Measurements from ENCODE around the gene PTPRS.

The PTPRS gene

DNA sequence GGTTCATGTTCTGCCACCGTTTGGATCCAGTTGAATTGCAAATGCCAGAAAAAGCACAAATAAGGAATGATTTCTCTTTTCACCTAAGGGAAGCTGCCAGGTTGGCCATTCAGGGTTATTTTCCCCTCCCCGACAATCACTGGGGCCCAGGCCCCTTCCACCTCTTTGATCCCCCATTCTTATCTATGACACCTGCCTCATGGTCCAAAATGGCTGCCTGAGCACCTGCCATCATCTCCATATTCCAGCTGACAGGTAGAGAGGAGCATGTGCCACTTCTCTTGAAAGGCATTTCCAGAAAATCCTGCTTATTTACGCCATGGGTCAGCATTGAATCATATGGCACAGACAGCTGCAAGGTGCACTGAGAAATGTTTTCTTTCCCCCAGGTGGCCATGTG is 15.7 kb downstream of the PTPRS start:
- Histone ChIP-seq H3K36me3 (ENCODE audit: control insufficient read depth in 1 of 2, insufficient read depth in 2 of 2, low read length in 2 of 2) (no peaks in the 10 kb centered on the region), H3K79me2 (ENCODE audit: control insufficient read depth, insufficient read depth, low read length, poor library complexity) (no peaks in the 10 kb centered on the region), H4K91ac (ENCODE audit: low read depth, low read length) (no peak overlapping the region), H3K79me1 (ENCODE audit: low read length) (no peaks in the 10 kb centered on the region), H3K4me3 (ENCODE audit: low read depth, low read length) (no peak overlapping the region), H2AFZ (ENCODE audit: insufficient read depth, low read length, poor library complexity) (no peak overlapping the region), H2BK120ac (ENCODE audit: insufficient read depth, low read length, poor library complexity) (no peak overlapping the region), H3K23ac (ENCODE audit: low read length) (no peak overlapping the region), H3K4ac (ENCODE audit: low read depth, low read length) (no peak overlapping the region), H4K8ac (ENCODE audit: low read depth, low read length) (no peak overlapping the region), H2BK5ac (ENCODE audit: low read depth, low read length, poor library complexity) (no peak overlapping the region), H3K14ac (ENCODE audit: low read length) (no peak overlapping the region), H3K4me2 (ENCODE audit: low read length) (no peak overlapping the region), H3K4me1 (ENCODE audit: control insufficient read depth in 1 of 2, insufficient read depth in 2 of 2, low read length in 2 of 2) (no peaks in the 10 kb centered on the region), H3K27me3 (ENCODE audit: insufficient read depth, low read length) (no peaks in the 10 kb centered on the region), H4K12ac (ENCODE audit: low read depth, low read length) (no peak overlapping the region), H3K27ac (ENCODE audit: low read depth, low read length) (no peak overlapping the region), H3K9me3 (ENCODE audit: insufficient read depth, low read depth, low read length) (peaks cover 5% of the 10 kb centered on the region), H3K18ac (ENCODE audit: low read length) (no peak overlapping the region), H3K9ac (ENCODE audit: low read length) (no peak overlapping the region), H2AK5ac (ENCODE audit: low read length) (no peak overlapping the region), H2BK12ac (ENCODE audit: low read length) (no peak overlapping the region)
- WGBS (ENCODE audit: extremely low coverage, insufficient coverage, insufficient read length) = no CpG with 5 or more reads among the region's 3 CpGs
- DNase-seq = no peak

GRCh38 chr19:5323475-5323811 is 17.2 kb downstream of the PTPRS start:
- no peaks in the 10 kb centered on the region for H3K79me2 ChIP-seq (ENCODE audit: control insufficient read depth, insufficient read depth, low read length, poor library complexity)
- H3K4ac ChIP-seq (ENCODE audit: low read depth, low read length) = no peak overlapping the region
- peaks cover 5% of the 10 kb centered on the region for H3K9me3 ChIP-seq (ENCODE audit: insufficient read depth, low read depth, low read length)
- no peak overlapping the region for H2BK5ac ChIP-seq (ENCODE audit: low read depth, low read length, poor library complexity)
- H2BK12ac ChIP-seq (ENCODE audit: low read length) = no peak overlapping the region
- H2BK120ac ChIP-seq (ENCODE audit: insufficient read depth, low read length, poor library complexity) = no peak overlapping the region
- H3K4me3 ChIP-seq (ENCODE audit: low read depth, low read length) = no peak overlapping the region
- H2AK5ac ChIP-seq (ENCODE audit: low read length) = no peak overlapping the region
- H3K23ac ChIP-seq (ENCODE audit: low read length) = no peak overlapping the region
- no peak overlapping the region for H4K8ac ChIP-seq (ENCODE audit: low read depth, low read length)
- no peak overlapping the region for H2AFZ ChIP-seq (ENCODE audit: insufficient read depth, low read length, poor library complexity)
- H4K12ac ChIP-seq (ENCODE audit: low read depth, low read length) = no peak overlapping the region
- H3K4me1 ChIP-seq (ENCODE audit: control insufficient read depth in 1 of 2, insufficient read depth in 2 of 2, low read length in 2 of 2) = no peaks in the 10 kb centered on the region
- no peaks in the 10 kb centered on the region for H3K79me1 ChIP-seq (ENCODE audit: low read length)
- no peak overlapping the region for H3K27ac ChIP-seq (ENCODE audit: low read depth, low read length)
- H3K36me3 ChIP-seq (ENCODE audit: control insufficient read depth in 1 of 2, insufficient read depth in 2 of 2, low read length in 2 of 2) = no peaks in the 10 kb centered on the region
- no peak for DNase-seq
- H4K91ac ChIP-seq (ENCODE audit: low read depth, low read length) = no peak overlapping the region
- H3K14ac ChIP-seq (ENCODE audit: low read length) = no peak overlapping the region
- H3K4me2 ChIP-seq (ENCODE audit: low read length) = no peak overlapping the region
- no CpG with 5 or more reads among the region's 7 CpGs for WGBS (ENCODE audit: extremely low coverage, insufficient coverage, insufficient read length)
- no peak overlapping the region for H3K18ac ChIP-seq (ENCODE audit: low read length)
- no peak overlapping the region for H3K9ac ChIP-seq (ENCODE audit: low read length)
- H3K27me3 ChIP-seq (ENCODE audit: insufficient read depth, low read length) = no peaks in the 10 kb centered on the region

DNA sequence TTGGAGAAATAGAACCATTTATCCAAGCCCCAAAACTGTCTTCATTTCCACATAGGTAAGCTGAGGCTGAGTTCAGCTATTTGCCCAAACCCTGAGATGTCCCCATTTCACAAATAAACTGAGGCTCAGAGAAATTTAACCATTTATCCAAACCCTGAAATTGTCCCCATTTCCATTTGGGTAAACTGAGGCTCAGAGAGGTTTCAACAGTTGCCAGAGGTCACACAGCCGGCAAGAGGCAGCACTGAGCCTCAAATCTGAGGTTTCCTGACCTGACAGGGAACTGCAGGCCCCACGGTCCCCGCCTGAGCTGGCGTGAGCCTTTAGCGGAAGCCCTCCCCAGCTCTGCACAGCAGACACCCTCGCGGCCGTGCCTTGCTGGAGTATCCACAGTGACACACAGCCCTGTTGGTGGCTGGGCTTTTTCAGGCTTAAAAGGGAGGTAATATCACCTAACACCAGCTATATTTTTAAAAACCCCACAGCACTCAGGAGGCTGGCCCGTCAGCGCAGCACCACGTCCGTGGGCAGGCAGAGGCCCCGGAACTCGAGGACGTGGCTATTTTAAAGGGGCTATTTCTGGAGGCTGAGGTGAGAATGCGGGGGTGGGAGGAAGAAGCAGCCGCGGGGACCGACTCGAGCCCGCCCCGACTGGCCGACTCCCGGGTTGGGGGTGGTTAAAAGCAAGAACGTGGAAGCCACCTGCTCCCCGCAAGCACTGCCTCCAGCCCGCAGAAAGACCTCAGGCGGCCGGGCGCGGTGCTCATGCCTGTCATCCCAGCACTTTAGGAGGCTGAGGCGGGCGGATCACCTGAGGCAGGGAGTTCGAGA is 18.5 kb downstream of the PTPRS start:
- Histone ChIP-seq H3K27me3 (ENCODE audit: insufficient read depth, low read length) (no peaks in the 10 kb centered on the region), H3K4me1 (ENCODE audit: control insufficient read depth in 1 of 2, insufficient read depth in 2 of 2, low read length in 2 of 2) (no peaks in the 10 kb centered on the region), H2AFZ (ENCODE audit: insufficient read depth, low read length, poor library complexity) (no peak overlapping the region), H4K12ac (ENCODE audit: low read depth, low read length) (no peak overlapping the region), H4K91ac (ENCODE audit: low read depth, low read length) (no peak overlapping the region), H4K8ac (ENCODE audit: low read depth, low read length) (no peak overlapping the region), H3K79me2 (ENCODE audit: control insufficient read depth, insufficient read depth, low read length, poor library complexity) (no peaks in the 10 kb centered on the region), H3K23ac (ENCODE audit: low read length) (no peak overlapping the region), H3K14ac (ENCODE audit: low read length) (no peak overlapping the region), H3K36me3 (ENCODE audit: control insufficient read depth in 1 of 2, insufficient read depth in 2 of 2, low read length in 2 of 2) (no peaks in the 10 kb centered on the region), H2AK5ac (ENCODE audit: low read length) (no peak overlapping the region), H3K18ac (ENCODE audit: low read length) (no peak overlapping the region), H3K4me3 (ENCODE audit: low read depth, low read length) (no peak overlapping the region), H2BK5ac (ENCODE audit: low read depth, low read length, poor library complexity) (no peak overlapping the region), H3K27ac (ENCODE audit: low read depth, low read length) (no peak overlapping the region), H3K4ac (ENCODE audit: low read depth, low read length) (no peak overlapping the region), H3K4me2 (ENCODE audit: low read length) (no peak overlapping the region), H2BK12ac (ENCODE audit: low read length) (no peak overlapping the region), H3K9me3 (ENCODE audit: insufficient read depth, low read depth, low read length) (peaks cover 5% of the 10 kb centered on the region), H3K79me1 (ENCODE audit: low read length) (no peaks in the 10 kb centered on the region), H2BK120ac (ENCODE audit: insufficient read depth, low read length, poor library complexity) (no peak overlapping the region), H3K9ac (ENCODE audit: low read length) (no peak overlapping the region)
- no CpG with 5 or more reads among the region's 34 CpGs for WGBS (ENCODE audit: extremely low coverage, insufficient coverage, insufficient read length)
- DNase-seq = peak in 1 of 2 donors; percentile 61

DNA sequence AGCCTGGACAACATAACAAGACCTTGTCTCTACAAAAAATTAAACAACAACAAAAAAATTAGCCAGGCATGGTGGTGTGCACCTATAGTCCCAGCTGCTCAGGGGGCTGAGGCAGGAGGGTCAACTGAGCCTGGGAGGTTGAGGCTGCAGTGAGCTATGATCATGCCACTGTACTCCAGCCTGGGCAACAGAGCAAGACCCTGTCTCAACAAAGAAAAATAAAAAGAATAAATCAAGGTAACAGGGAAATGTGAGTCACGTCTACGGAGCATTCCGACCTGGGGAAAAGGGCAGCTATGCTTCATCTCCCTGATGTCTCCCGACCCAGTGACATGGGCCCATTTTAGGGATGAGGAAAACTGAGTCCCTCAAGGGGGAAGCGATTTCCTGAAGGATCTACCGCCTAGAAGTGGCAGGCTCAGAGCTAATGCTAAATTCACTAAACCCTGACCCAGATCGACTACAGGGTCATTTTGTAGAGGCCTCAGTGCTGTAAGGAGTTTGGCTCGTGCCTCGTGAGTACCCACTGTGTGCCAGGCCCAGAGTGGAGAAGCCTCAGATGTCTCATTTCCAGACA is 19.5 kb downstream of the PTPRS start:
- H3K23ac ChIP-seq (ENCODE audit: low read length) = no peak overlapping the region
- no CpG with 5 or more reads among the region's 9 CpGs for WGBS (ENCODE audit: extremely low coverage, insufficient coverage, insufficient read length)

More for the DNA sequence above, 19.5 kb downstream of the PTPRS start:
- H3K4ac ChIP-seq (ENCODE audit: low read depth, low read length) = no peak overlapping the region
- H4K8ac ChIP-seq (ENCODE audit: low read depth, low read length) = no peak overlapping the region
- no peaks in the 10 kb centered on the region for H3K4me1 ChIP-seq (ENCODE audit: control insufficient read depth in 1 of 2, insufficient read depth in 2 of 2, low read length in 2 of 2)
- no peak overlapping the region for H3K14ac ChIP-seq (ENCODE audit: low read length)
- peak in 1 of 2 donors; percentile 63 for DNase-seq
- H3K79me2 ChIP-seq (ENCODE audit: control insufficient read depth, insufficient read depth, low read length, poor library complexity) = no peaks in the 10 kb centered on the region
- H3K27ac ChIP-seq (ENCODE audit: low read depth, low read length) = no peak overlapping the region
- H2AFZ ChIP-seq (ENCODE audit: insufficient read depth, low read length, poor library complexity) = no peak overlapping the region
- no peak overlapping the region for H2BK5ac ChIP-seq (ENCODE audit: low read depth, low read length, poor library complexity)
- H3K9me3 ChIP-seq (ENCODE audit: insufficient read depth, low read depth, low read length) = peaks cover 5% of the 10 kb centered on the region
- H3K18ac ChIP-seq (ENCODE audit: low read length) = no peak overlapping the region
- no peaks in the 10 kb centered on the region for H3K36me3 ChIP-seq (ENCODE audit: control insufficient read depth in 1 of 2, insufficient read depth in 2 of 2, low read length in 2 of 2)
- H4K91ac ChIP-seq (ENCODE audit: low read depth, low read length) = no peak overlapping the region
- no peaks in the 10 kb centered on the region for H3K79me1 ChIP-seq (ENCODE audit: low read length)
- no peak overlapping the region for H2AK5ac ChIP-seq (ENCODE audit: low read length)
- no peaks in the 10 kb centered on the region for H3K27me3 ChIP-seq (ENCODE audit: insufficient read depth, low read length)
- H2BK120ac ChIP-seq (ENCODE audit: insufficient read depth, low read length, poor library complexity) = no peak overlapping the region
- H3K4me2 ChIP-seq (ENCODE audit: low read length) = no peak overlapping the region
- no peak overlapping the region for H3K4me3 ChIP-seq (ENCODE audit: low read depth, low read length)
- no peak overlapping the region for H4K12ac ChIP-seq (ENCODE audit: low read depth, low read length)
- H2BK12ac ChIP-seq (ENCODE audit: low read length) = no peak overlapping the region
- H3K9ac ChIP-seq (ENCODE audit: low read length) = no peak overlapping the region

Measured in trophoblast cell (in vitro differentiated cells and primary cell).